K562 (cell line): Measurements from ENCODE around the gene FGF22. TPM values are rescaled to one million over a fixed set of nuclear protein-coding genes. Genes with fewer than 3 reads are reported as not detected.

Source experiments
- ATAC-seq: fragments of 200-7000 bp; cut with Tn5 transposase; 3 replicates; pipeline ENCODE4 v1.9.1; 2020; ENCODE audit warnings: moderate library complexity
- BruUV-seq: library from RNA; stranded (reverse); fragments of 400-500 nt; replicated peaks from 2 replicates; lab custom pipeline; 2021; lab: Mats Ljungman, UMichigan
- CTCF ChIA-PET: fragments of 300-600 bp; formaldehyde crosslinking; extraction: SDS; loops from one replicate; lab custom pipeline; 2021; ENCODE audit warnings: low intra/inter-chr PET ratio; lab: Yijun Ruan, JAX
- POLR2A ChIA-PET: fragments of 300-600, 350-650 bp; sonication (Branson Sonifier 250); formaldehyde crosslinking; extraction: SDS; loops from one replicate; lab custom pipeline; 2021; ENCODE audit warnings: antibody characterized with exemption, inconsistent platforms; lab: Yijun Ruan, JAX
- DNase-seq, 4 experiments: peaks; one replicate each; pipeline versions ENCODE4 v3.0.0 to v3.0.0-alpha.2; 2011 to 2018; ENCODE audit warnings: low spot score in 3 of 4, mixed read lengths in 3 of 4; ENCODE audit errors: extremely low read depth in 1 of 4
- FAIRE-seq: peaks from 2 replicates; lab custom pipeline; 2011; peaks lifted over from hg19 to GRCh38; lab: Jason Lieb, UNC
- H2AFZ ChIP-seq: 2 replicates; pipeline ENCODE4 v1.6.0; 2011; ENCODE audit warnings: low read depth, low read length, control low read depth, inconsistent platforms
- H3K27ac ChIP-seq: fragments of 200-600 bp; 3 replicates; pipeline ENCODE4 v1.8.0; 2011; ENCODE audit warnings: low read depth, mild to moderate bottlenecking, control low read depth, inconsistent platforms, low read length, moderate library complexity, mixed read lengths; ENCODE audit errors: extremely low read depth
- H3K27me3 ChIP-seq, 2 experiments: fragments of 300-600 bp in 1 of 2; 2 replicates in 1 of 2; 3 replicates in 1 of 2; pipeline versions ENCODE4 v1.6.0 to v1.8.0; 2011; ENCODE audit warnings: inconsistent platforms in 2 of 2, low read length in 2 of 2, mild to moderate bottlenecking in 1 of 2, mixed read lengths in 1 of 2, moderate library complexity in 1 of 2; ENCODE audit not compliant: control insufficient read depth in 2 of 2, insufficient read depth in 2 of 2
- H3K36me3 ChIP-seq: fragments of 300-600 bp; 3 replicates; pipeline ENCODE4 v1.8.0; 2011; ENCODE audit warnings: mild to moderate bottlenecking, low read length, inconsistent platforms; ENCODE audit not compliant: control insufficient read depth, insufficient read depth
- H3K4me1 ChIP-seq, 2 experiments: fragments of 200-600 bp in 1 of 2; replicated peaks in 1 of 2; 2 replicates in 1 of 2; 3 replicates in 1 of 2; pipeline versions ENCODE4 v1.5.1 to v1.8.0; 2011; ENCODE audit warnings: inconsistent platforms in 2 of 2, low read length in 2 of 2, mild to moderate bottlenecking in 1 of 2, mixed read lengths in 1 of 2, moderate library complexity in 1 of 2; ENCODE audit not compliant: control insufficient read depth in 2 of 2, insufficient read depth in 2 of 2
- H3K4me2 ChIP-seq: 2 replicates; pipeline ENCODE4 v1.6.1; 2011; ENCODE audit warnings: low read length, control low read depth, inconsistent platforms, mixed read lengths; ENCODE audit not compliant: insufficient read depth
- H3K4me3 ChIP-seq: fragments of 200-600 bp; sonication (generic), shearing (Covaris generic); 2 replicates; pipeline ENCODE4 v1.5.1; 2016; ENCODE audit warnings: control low read depth, inconsistent platforms
- H3K79me2 ChIP-seq: fragments of 200-600 bp; 3 replicates; pipeline ENCODE4 v1.8.0; 2011; ENCODE audit warnings: low read length, inconsistent platforms; ENCODE audit not compliant: control insufficient read depth, insufficient read depth
- H3K9ac ChIP-seq, 2 experiments: 2 replicates each; pipeline versions ENCODE4 v1.6.0 to v1.6.1; 2011; ENCODE audit warnings: low read depth in 2 of 2, low read length in 2 of 2, control low read depth in 1 of 2, inconsistent platforms in 1 of 2, mild to moderate bottlenecking in 1 of 2, mixed read lengths in 1 of 2; ENCODE audit not compliant: insufficient read depth in 1 of 2
- H3K9me1 ChIP-seq: one replicate; pipeline ENCODE4 v1.6.0; 2011; ENCODE audit warnings: inconsistent platforms, mild to moderate bottlenecking, low read length, moderate library complexity; ENCODE audit not compliant: control insufficient read depth, insufficient read depth
- H3K9me3 ChIP-seq: replicated peaks from 2 replicates; pipeline ENCODE4 v1.5.1; 2011; ENCODE audit warnings: low read depth, low read length, inconsistent platforms; ENCODE audit not compliant: control insufficient read depth, insufficient read depth
- H4K20me1 ChIP-seq: replicated peaks from 2 replicates; pipeline ENCODE4 v1.6.1; 2011; ENCODE audit warnings: low read length, inconsistent platforms, mixed read lengths; ENCODE audit not compliant: control insufficient read depth, insufficient read depth
- BACH1 ChIP-seq: fragments of 200-800 bp; sonication (Bioruptor generic); IDR thresholded peaks from 2 replicates; pipeline ENCODE4 v1.6.1; 2016; ENCODE audit warnings: missing genetic modification characterization, missing compliant biosample characterization
- CBFA2T2 ChIP-seq: fragments of 450-650 bp; conservative IDR thresholded peaks from 2 replicates; pipeline ENCODE4 v1.6.1; 2017; ENCODE audit warnings: mild to moderate bottlenecking
- HNRNPH1 ChIP-seq: fragments of 200-400 bp; formaldehyde crosslinking; optimal IDR thresholded peaks from 2 replicates; pipeline ENCODE3; 2017; ENCODE audit warnings: low read depth, mild to moderate bottlenecking, low read length, moderate library complexity
- MED1 ChIP-seq: sonication (generic); formaldehyde crosslinking; IDR thresholded peaks from 2 replicates; pipeline ENCODE4 v1.8.1; 2023; ENCODE audit warnings: missing genetic modification reagents, borderline replicate concordance
- NR1H2 ChIP-seq: sonication (generic); formaldehyde crosslinking; IDR thresholded peaks from 2 replicates; pipeline ENCODE4 v1.4.0; 2020; ENCODE audit warnings: mild to moderate bottlenecking, missing genetic modification reagents
- POLR2G ChIP-seq: fragments of 200-400 bp; formaldehyde crosslinking; IDR thresholded peaks from 2 replicates; pipeline ENCODE4 v1.6.1; 2017; ENCODE audit warnings: low read depth, mild to moderate bottlenecking, antibody characterized with exemption, low read length, moderate library complexity
- SMAD3 ChIP-seq: fragments of 450-650 bp; formaldehyde crosslinking; conservative IDR thresholded peaks from 2 replicates; pipeline ENCODE4 v1.4.0; 2020; ENCODE audit warnings: mild to moderate bottlenecking
- ZNF140 ChIP-seq: fragments of 250-450 bp; sonication (Bioruptor Pico); IDR thresholded peaks from 2 replicates; pipeline ENCODE4 v1.8.0; 2021; ENCODE audit warnings: moderate library complexity, mild to moderate bottlenecking, inconsistent platforms
- ZNF274 ChIP-seq: IDR thresholded peaks from 2 replicates; pipeline ENCODE4 v1.6.1; 2011; ENCODE audit warnings: low read depth, mild to moderate bottlenecking, low read length, moderate library complexity, borderline replicate concordance
- ZNF445 ChIP-seq: fragments of 250-450 bp; sonication (Bioruptor Pico); IDR thresholded peaks from 2 replicates; pipeline ENCODE4 v1.4.0; 2020; ENCODE audit warnings: low read depth, mild to moderate bottlenecking, moderate library complexity
- ZSCAN29 ChIP-seq: fragments of 450-650 bp; IDR thresholded peaks from 2 replicates; pipeline ENCODE4 v1.6.1; 2017
- WGBS: fragments of 100-300 bp; shearing (Covaris generic); methylation state at CpG from one replicate; pipeline ENCODE4 v1.1.6; 2016; ENCODE audit warnings: low coverage, mixed read lengths; ENCODE audit not compliant: insufficient coverage; ENCODE audit errors: missing lambda C conversion rate; 5-methylcytosine and 5-hydroxymethylcytosine counted together
- in situ Hi-C: fragments of 300-500 bp; cut with MboI; formaldehyde crosslinking; loops from 4 replicates; pipeline ENCODE4 v1.15.0; 2018; ENCODE audit warnings: inconsistent platforms, mixed read lengths
- intact Hi-C: fragments of 100-400 bp; cut with micrococcal nuclease; formaldehyde crosslinking; loops from 2 replicates; pipeline ENCODE4 v1.14.2; 2022
- polyA plus RNA-seq, 8 experiments: library from polyadenylated mRNA; depleted of rRNA in 4 of 8; stranded (reverse) in 5 of 8; unstranded in 3 of 8; fragments of >200 nt; fragmentation: Nextera tagmentation in 2 of 8; fragmentation: Illumina TruSeq in 1 of 8; extraction: Ambion mirVana in 2 of 8; extraction: Trizol in 1 of 8; gene quantifications; 2 replicates each; pipeline versions ENCODE4 v1.2.1 to v1.2.3, GENCODE V29; 2011 to 2014; ENCODE audit warnings: inconsistent platforms in 1 of 8, missing spikeins in 1 of 8
- total RNA-seq, 7 experiments: library from RNA; depleted of rRNA in 6 of 7; stranded (reverse); fragments of >200 nt in 6 of 7; fragmentation: Illumina TruSeq in 2 of 7; extraction: Trizol in 2 of 7; gene quantifications; 2 replicates each; pipeline versions ENCODE4 v1.2.1 to v1.2.3, GENCODE V29; 2011 to 2021; ENCODE audit warnings: low replicate concordance in 1 of 7
- TF ChIP-seq, protein P1 (sequence below): fragments of 450-650 bp; IDR thresholded peaks from 2 replicates; pipeline ENCODE4 v1.6.1; 2016; ENCODE audit warnings: antibody characterized with exemption
- TF ChIP-seq, protein P2 (sequence below): fragments of 450-650 bp; IDR thresholded peaks from 2 replicates; pipeline ENCODE4 v1.6.1; 2017; ENCODE audit warnings: antibody characterized with exemption

FGF22 gene
- total and polyA plus RNA-seq, 9 of the 15 experiments (the other 6 are each of a cell fraction or from before 2014, with no cell fraction given), result 0.14 to 2.2 (median 0.86) TPM; not detected in 4

DNA sequence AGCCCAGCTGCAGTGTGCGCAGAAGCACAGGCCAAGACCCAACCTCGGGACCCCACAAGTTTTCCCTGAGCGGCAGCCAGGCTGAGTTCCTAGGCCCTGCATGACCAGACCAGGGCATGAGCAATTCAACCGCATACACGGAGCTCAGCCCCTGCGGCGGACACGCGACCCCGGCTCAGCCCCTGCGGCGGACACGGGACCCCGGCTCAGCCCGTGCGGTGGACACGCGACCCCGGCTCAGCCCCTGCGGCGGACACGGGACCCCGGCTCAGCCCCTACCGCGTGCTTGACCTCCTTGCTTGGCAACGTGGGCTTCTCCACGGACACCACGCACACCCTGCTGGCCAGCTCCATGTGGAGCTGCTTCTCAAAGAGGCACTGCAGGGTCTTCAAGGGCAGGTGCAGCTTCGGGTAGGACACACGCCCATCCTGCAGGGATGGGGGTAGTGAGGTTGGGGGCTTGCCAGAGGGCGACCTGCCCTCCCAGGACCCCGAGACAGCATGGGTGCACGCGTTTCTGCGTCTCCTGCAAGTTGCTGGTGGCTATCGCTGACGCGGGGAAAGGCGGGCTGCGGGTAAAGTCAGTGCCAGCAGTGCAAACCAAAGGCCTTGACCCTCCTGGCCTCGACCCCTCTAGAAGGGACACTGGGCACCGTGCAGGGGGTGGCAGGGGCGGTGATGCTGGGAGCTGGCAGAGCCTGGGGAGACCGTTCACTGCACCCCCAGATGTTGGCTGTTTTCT lies 16.3 kb upstream of the FGF22 start:
- peaks cover 0 to 19% of the 10 kb centered on the region in 2 experiments; a peak in 1 of 5 replicates for H3K4me1 ChIP-seq
- 93% methylated on average over 23 of the region's 44 CpGs for WGBS
- ATAC-seq (no peak), DNase-seq (no peak), FAIRE-seq (no peak)
- ChIA-PET POLR2A (no interaction called here), CTCF (no interaction called here)
- peaks cover 80% of the 10 kb centered on the region; the same call in 2 of the 3 replicates for H3K36me3 ChIP-seq
- peaks cover 6% of the 10 kb centered on the region; the same call in 1 of the 3 replicates for H3K79me2 ChIP-seq
- no peak overlapping the region for H2AFZ ChIP-seq
- in situ Hi-C loops, result no loop called here
- TF ChIP-seq ZNF140 (no peak), POLR2G (peak; percentile 64)
- H3K27ac ChIP-seq, result no peak overlapping the region
- no peak overlapping the region for H3K4me2 ChIP-seq
- no TSS peak for BruUV-seq
- intact Hi-C loops, result no loop called here
- no peak overlapping the region for H3K4me3 ChIP-seq
- H3K9me1 ChIP-seq, result no peaks in the 10 kb centered on the region
- no peaks in the 10 kb centered on the region for H4K20me1 ChIP-seq
- no peaks in the 10 kb centered on the region for H3K27me3 ChIP-seq
- no peaks in the 10 kb centered on the region; the same call in 1 of the 2 replicates for H3K9me3 ChIP-seq
- no peak overlapping the region; a peak in 1 of 4 replicates for H3K9ac ChIP-seq

DNA sequence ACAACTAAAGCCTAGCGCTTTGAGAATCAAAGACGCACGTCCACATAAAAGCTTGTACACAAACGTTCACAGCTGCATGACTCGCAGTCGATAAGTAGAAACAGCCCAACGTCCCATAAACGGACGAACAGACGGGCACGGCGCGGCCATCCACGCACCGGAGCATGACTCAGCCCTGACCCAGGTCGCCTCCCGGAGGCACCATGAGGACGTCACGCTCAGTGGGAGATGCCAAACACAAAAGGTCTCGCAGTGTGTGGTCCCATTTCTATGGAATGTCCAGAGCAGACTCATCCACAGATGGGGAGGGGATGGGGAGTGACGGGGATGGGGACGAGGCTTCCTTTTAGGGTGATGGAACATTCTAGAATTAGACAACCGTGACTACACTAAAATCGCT lies 15.7 kb upstream of the FGF22 start:
- no TSS peak for BruUV-seq
- POLR2A ChIA-PET, result no interaction called here

More for the DNA sequence above, 15.7 kb upstream of the FGF22 start:
- FAIRE-seq, result no peak
- peaks cover 0 to 19% of the 10 kb centered on the region in 2 experiments; a peak in 1 of 5 replicates for H3K4me1 ChIP-seq
- ATAC-seq, result no peak
- WGBS, result 97% methylated on average over 20 of the region's 24 CpGs
- DNase-seq, result no peak
- H4K20me1 ChIP-seq, result no peaks in the 10 kb centered on the region
- TF ChIP-seq, protein P1, sequence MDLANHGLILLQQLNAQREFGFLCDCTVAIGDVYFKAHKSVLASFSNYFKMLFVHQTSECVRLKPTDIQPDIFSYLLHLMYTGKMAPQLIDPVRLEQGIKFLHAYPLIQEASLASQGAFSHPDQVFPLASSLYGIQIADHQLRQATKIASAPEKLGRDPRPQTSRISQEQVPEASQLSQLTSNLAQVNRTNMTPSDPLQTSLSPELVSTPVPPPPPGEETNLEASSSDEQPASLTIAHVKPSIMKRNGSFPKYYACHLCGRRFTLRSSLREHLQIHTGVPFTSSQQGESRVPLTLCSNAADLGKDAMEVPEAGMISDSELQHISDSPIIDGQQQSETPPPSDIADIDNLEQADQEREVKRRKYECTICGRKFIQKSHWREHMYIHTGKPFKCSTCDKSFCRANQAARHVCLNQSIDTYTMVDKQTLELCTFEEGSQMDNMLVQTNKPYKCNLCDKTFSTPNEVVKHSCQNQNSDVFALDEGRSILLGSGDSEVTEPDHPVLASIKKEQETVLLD, result no peak
- TF ChIP-seq NR1H2 (CRISPR knock-in tag) (no peak), MED1 (CRISPR knock-in tag) (no peak), ZNF445 (no peak), ZNF274 (no peak), HNRNPH1 (no peak), ZSCAN29 (no peak), SMAD3 (CRISPR knock-in tag) (no peak), CBFA2T2 (no peak), BACH1 (no peak)
- TF ChIP-seq, protein P2, sequence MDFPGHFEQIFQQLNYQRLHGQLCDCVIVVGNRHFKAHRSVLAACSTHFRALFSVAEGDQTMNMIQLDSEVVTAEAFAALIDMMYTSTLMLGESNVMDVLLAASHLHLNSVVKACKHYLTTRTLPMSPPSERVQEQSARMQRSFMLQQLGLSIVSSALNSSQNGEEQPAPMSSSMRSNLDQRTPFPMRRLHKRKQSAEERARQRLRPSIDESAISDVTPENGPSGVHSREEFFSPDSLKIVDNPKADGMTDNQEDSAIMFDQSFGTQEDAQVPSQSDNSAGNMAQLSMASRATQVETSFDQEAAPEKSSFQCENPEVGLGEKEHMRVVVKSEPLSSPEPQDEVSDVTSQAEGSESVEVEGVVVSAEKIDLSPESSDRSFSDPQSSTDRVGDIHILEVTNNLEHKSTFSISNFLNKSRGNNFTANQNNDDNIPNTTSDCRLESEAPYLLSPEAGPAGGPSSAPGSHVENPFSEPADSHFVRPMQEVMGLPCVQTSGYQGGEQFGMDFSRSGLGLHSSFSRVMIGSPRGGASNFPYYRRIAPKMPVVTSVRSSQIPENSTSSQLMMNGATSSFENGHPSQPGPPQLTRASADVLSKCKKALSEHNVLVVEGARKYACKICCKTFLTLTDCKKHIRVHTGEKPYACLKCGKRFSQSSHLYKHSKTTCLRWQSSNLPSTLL, result no peak
- TF ChIP-seq, all 486 proteins: peak for 0
- CTCF ChIA-PET, result no interaction called here
- Histone ChIP-seq H3K9me3 (no peaks in the 10 kb centered on the region; the same call in 1 of the 2 replicates), H2AFZ (no peak overlapping the region), H3K79me2 (peaks cover 11% of the 10 kb centered on the region; the same call in 1 of the 3 replicates), H3K36me3 (peaks cover 80% of the 10 kb centered on the region; the same call in 2 of the 3 replicates), H3K9me1 (no peaks in the 10 kb centered on the region), H3K4me2 (no peak overlapping the region), H3K27me3 (no peaks in the 10 kb centered on the region), H3K9ac (no peak overlapping the region), H3K27ac (no peak overlapping the region), H3K4me3 (no peak overlapping the region)
- intact Hi-C loops, result no loop called here
- in situ Hi-C loops, result no loop called here
